Measurements from ENCODE around the gene CDK5RAP2. TPM values are rescaled to one million over a fixed set of nuclear protein-coding genes. Genes with fewer than 3 reads are reported as not detected.

Gene CDK5RAP2
- total RNA-seq, 6 experiments from 2014 or later: 28.4 to 40.8 (median 36.8) TPM

- Mint-ChIP-seq H3K27me3 (ENCODE audit: insufficient read depth) (no peaks in the 10 kb centered on the region; the same call in 1 of the 2 replicates), H3K4me3 (no peak overlapping the region), H3K36me3 (ENCODE audit: low read depth) (peaks cover 22% of the 10 kb centered on the region), H3K27ac (no peak overlapping the region), H3K4me1 (ENCODE audit: low read depth) (peaks cover 7% of the 10 kb centered on the region), H3K9me3 (no peaks in the 10 kb centered on the region)
- no peak for TF ChIP-seq CTCF (IDR thresholded peaks at IDR 0.05)
- no peak for DNase-seq
Observed at GRCh38 chr9:120388003-120388855, 191.7 kb downstream of the CDK5RAP2 start.

- Mint-ChIP-seq H3K4me3 (no peak overlapping the region), H3K27me3 (ENCODE audit: insufficient read depth) (no peaks in the 10 kb centered on the region; the same call in 1 of the 2 replicates), H3K4me1 (ENCODE audit: low read depth) (no peaks in the 10 kb centered on the region), H3K9me3 (no peaks in the 10 kb centered on the region), H3K27ac (no peak overlapping the region), H3K36me3 (ENCODE audit: low read depth) (peaks cover 15% of the 10 kb centered on the region)
- no peak for DNase-seq
- TF ChIP-seq CTCF (IDR thresholded peaks at IDR 0.05): no peak
Observed at GRCh38 chr9:120387257-120388002, 192.5 kb downstream of the CDK5RAP2 start.

- no peak overlapping the region for H3K27ac Mint-ChIP-seq
- H3K36me3 Mint-ChIP-seq (ENCODE audit: low read depth): peaks cover 13% of the 10 kb centered on the region
- no peaks in the 10 kb centered on the region for H3K4me1 Mint-ChIP-seq (ENCODE audit: low read depth)
- H3K27me3 Mint-ChIP-seq (ENCODE audit: insufficient read depth): no peaks in the 10 kb centered on the region; the same call in 1 of the 2 replicates
- no peak for TF ChIP-seq CTCF (IDR thresholded peaks at IDR 0.05)
- no peak overlapping the region for H3K4me3 Mint-ChIP-seq
- H3K9me3 Mint-ChIP-seq: no peaks in the 10 kb centered on the region
- DNase-seq: no peak
Observed at GRCh38 chr9:120386390-120387131, 193.4 kb downstream of the CDK5RAP2 start.

GRCh38 chr9:120385606-120386389 lies 194.2 kb downstream of the CDK5RAP2 start:
- Mint-ChIP-seq H3K9me3 (no peaks in the 10 kb centered on the region), H3K4me1 (ENCODE audit: low read depth) (no peaks in the 10 kb centered on the region), H3K27me3 (ENCODE audit: insufficient read depth) (no peaks in the 10 kb centered on the region; the same call in 1 of the 2 replicates), H3K4me3 (no peak overlapping the region), H3K27ac (no peak overlapping the region), H3K36me3 (ENCODE audit: low read depth) (peaks cover 13% of the 10 kb centered on the region)
- no peak for DNase-seq
- TF ChIP-seq CTCF (IDR thresholded peaks at IDR 0.05): no peak

- Mint-ChIP-seq H3K36me3 (ENCODE audit: low read depth) (peaks cover 13% of the 10 kb centered on the region), H3K27me3 (ENCODE audit: insufficient read depth) (no peaks in the 10 kb centered on the region; the same call in 1 of the 2 replicates), H3K4me1 (ENCODE audit: low read depth) (no peaks in the 10 kb centered on the region), H3K27ac (no peak overlapping the region), H3K9me3 (no peaks in the 10 kb centered on the region), H3K4me3 (no peak overlapping the region)
- no peak for DNase-seq
- TF ChIP-seq CTCF (IDR thresholded peaks at IDR 0.05): no peak
Observed at GRCh38 chr9:120384925-120385272, 195.1 kb downstream of the CDK5RAP2 start.

Data from HFFc6 (cell line).